Right atrium auricular region (tissue), 2 donors: ENCODE measurements around the gene CD300A. TPM values are rescaled to one million over a fixed set of nuclear protein-coding genes. Genes with fewer than 3 reads are reported as not detected.

ENCODE experiments used
- DNase-seq: peaks from one replicate; pipeline ENCODE4 v3.0.0-alpha.2; 2019; ENCODE audit warnings: low spot score
- H3K27ac ChIP-seq, 2 donors: fragments of 200-600 bp; sonication (generic); 1 replicate in 1 of 2; 2 replicates in 1 of 2; pipeline ENCODE4 v1.5.1; 2016 to 2019
- H3K27me3 ChIP-seq, 2 donors: fragments of 200-600 bp; sonication (generic); one replicate each; pipeline versions ENCODE4 v1.5.1 to v1.6.0; 2017 to 2019
- H3K36me3 ChIP-seq: fragments of 200-600 bp; sonication (generic); one replicate; pipeline ENCODE4 v1.5.1; 2016
- H3K4me1 ChIP-seq, 2 donors: fragments of 200-600 bp; sonication (generic); one replicate each; pipeline versions ENCODE4 v1.5.1 to v1.6.0; 2017 to 2019
- H3K4me3 ChIP-seq, 2 donors: fragments of 200-600 bp; sonication (generic); 1 replicate in 1 of 2; 2 replicates in 1 of 2; pipeline ENCODE4 v1.5.1; 2017 to 2019; ENCODE audit warnings: mild to moderate bottlenecking in 1 of 2, moderate library complexity in 1 of 2
- H3K9me3 ChIP-seq, 2 donors: fragments of 200-600 bp; sonication (generic); one replicate each; pipeline ENCODE4 v1.5.1; 2019
- CTCF ChIP-seq, 2 donors: fragments of 200-600 bp; sonication (generic); IDR thresholded peaks; one replicate each; pipeline ENCODE4 v1.5.1; 2019; ENCODE audit warnings: antibody characterized with exemption in 2 of 2
- total RNA-seq, 2 donors: library from RNA; depleted of rRNA; stranded (reverse); fragments of >200 nt; gene quantifications; one replicate each; pipeline ENCODE4 v1.1.0, GENCODE V29; 2016

Gene CD300A
- total RNA-seq, 2 donors from 2014 or later: 2.0 to 7.8 TPM

- Histone ChIP-seq H3K27ac (peak overlapping the region; percentile 73 to 80), H3K9me3 (no peaks in the 10 kb centered on the region), H3K4me1 (peaks cover 0 to 37% of the 10 kb centered on the region in 2 donors), H3K4me3 (no peak overlapping the region), H3K27me3 (no peaks in the 10 kb centered on the region), H3K36me3 (no peaks in the 10 kb centered on the region)
- TF ChIP-seq CTCF (IDR thresholded peaks at IDR 0.05): no peak
- DNase-seq: no peak
Observed at GRCh38 chr17:74426551-74427047, 39.8 kb upstream of the CD300A start.

GRCh38 chr17:74427048-74427762, 39.2 kb upstream of the CD300A start:
- no peaks in the 10 kb centered on the region for H3K36me3 ChIP-seq
- H3K4me1 ChIP-seq: peaks cover 0 to 39% of the 10 kb centered on the region in 2 donors
- H3K4me3 ChIP-seq: no peak overlapping the region
- no peak for DNase-seq
- peak overlapping the region; percentile 73 to 80 for H3K27ac ChIP-seq
- H3K27me3 ChIP-seq: no peaks in the 10 kb centered on the region
- no peak for TF ChIP-seq CTCF (IDR thresholded peaks at IDR 0.05)
- H3K9me3 ChIP-seq: no peaks in the 10 kb centered on the region

DNA sequence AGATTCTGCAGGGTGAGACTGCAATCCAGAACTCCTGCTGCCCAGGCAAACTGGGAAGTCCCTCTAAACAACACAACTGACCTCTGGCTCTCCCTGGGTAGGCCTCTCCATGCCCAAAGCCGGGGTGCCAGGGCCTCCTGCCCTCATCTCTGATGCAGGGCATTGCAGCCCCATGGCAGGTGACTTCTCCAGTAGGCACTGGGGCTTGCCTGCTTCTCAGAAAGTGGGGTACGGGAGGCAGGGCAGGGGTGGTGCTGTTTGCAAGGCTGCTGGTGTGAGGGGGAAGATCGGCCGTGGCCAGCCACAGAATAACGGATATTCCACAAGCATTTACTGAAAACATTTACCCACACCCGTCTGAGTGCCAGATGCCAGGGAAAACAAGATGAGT, 38.7 kb upstream of the CD300A start:
- no peaks in the 10 kb centered on the region for H3K27me3 ChIP-seq
- no peak overlapping the region for H3K4me3 ChIP-seq
- H3K4me1 ChIP-seq: peaks cover 0 to 45% of the 10 kb centered on the region in 2 donors
- H3K9me3 ChIP-seq: no peaks in the 10 kb centered on the region
- TF ChIP-seq CTCF (IDR thresholded peaks at IDR 0.05): no peak
- peak overlapping the region; percentile 73 to 80 for H3K27ac ChIP-seq
- H3K36me3 ChIP-seq: no peaks in the 10 kb centered on the region
- DNase-seq: no peak

GRCh38 chr17:74429604-74430384, 36.6 kb upstream of the CD300A start:
- Histone ChIP-seq H3K36me3 (no peaks in the 10 kb centered on the region), H3K4me1 (peaks cover 0 to 59% of the 10 kb centered on the region in 2 donors), H3K27ac (peak overlapping the region; percentile 96 to 97), H3K27me3 (no peaks in the 10 kb centered on the region), H3K9me3 (no peaks in the 10 kb centered on the region), H3K4me3 (peak overlapping the region; percentile 55 to 68)
- DNase-seq: no peak
- no peak for TF ChIP-seq CTCF (IDR thresholded peaks at IDR 0.05)

- Histone ChIP-seq H3K4me1 (peaks cover 0 to 59% of the 10 kb centered on the region in 2 donors), H3K9me3 (no peaks in the 10 kb centered on the region), H3K4me3 (peak overlapping the region; percentile 55 to 68), H3K27me3 (no peaks in the 10 kb centered on the region), H3K27ac (peak overlapping the region; percentile 96 to 97), H3K36me3 (no peaks in the 10 kb centered on the region)
- TF ChIP-seq CTCF (IDR thresholded peaks at IDR 0.05): no peak
- DNase-seq: no peak
Observed at GRCh38 chr17:74430385-74430705, 36.1 kb upstream of the CD300A start.
